ENCODE results near the gene GPR153. TPM values are rescaled to one million over a fixed set of nuclear protein-coding genes. Genes with fewer than 3 reads are reported as not detected.
"Not testable (repeated sequence)": the region's sequence is repeated elsewhere in the genome, so short reads cannot be mapped to it uniquely, and the experiment has no call there.

Gene GPR153
- total RNA-seq, 1 donor from 2014 or later, result 3.0 TPM

DNA sequence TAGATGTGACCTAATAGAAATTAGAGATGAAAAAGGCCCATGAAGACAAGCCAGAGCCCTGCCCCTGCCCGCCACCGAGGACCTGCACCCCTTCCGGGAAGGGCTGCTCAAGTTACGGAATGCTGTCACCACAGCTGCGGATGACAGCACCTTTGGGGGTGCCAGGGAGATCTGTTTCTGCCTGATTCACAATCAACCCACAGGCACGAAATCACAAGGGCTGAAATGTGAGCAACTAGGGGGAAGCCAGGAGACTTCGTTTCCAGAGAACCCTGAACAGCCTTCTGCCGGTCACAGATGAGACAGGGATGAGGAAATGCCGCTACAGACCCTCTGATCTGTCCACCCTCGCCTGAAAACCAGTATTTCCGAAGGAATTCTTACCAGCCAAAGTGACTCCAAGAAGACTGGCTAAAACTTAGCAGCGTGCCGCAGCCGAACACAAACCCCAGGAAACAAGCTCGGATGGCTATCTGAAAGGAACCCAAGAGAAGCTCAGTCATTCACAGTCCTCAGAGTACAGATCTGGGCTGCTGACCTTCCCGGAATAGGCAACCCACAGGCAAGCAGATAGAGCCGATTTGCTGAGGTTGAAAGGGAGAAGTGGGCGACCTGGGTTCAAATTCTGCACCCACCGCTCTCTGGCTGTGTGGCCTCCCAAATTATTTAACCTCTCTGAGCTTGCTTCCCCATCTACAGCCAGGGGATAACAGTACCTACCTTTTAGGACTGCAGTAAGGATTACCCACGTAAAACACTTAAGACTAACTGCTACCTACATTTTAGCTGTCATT, 26.2 kb downstream of the GPR153 start:
- peak in 1 of 2 donors; percentile 29 for DNase-seq (ENCODE audit: low read depth in 2 of 2)

DNA sequence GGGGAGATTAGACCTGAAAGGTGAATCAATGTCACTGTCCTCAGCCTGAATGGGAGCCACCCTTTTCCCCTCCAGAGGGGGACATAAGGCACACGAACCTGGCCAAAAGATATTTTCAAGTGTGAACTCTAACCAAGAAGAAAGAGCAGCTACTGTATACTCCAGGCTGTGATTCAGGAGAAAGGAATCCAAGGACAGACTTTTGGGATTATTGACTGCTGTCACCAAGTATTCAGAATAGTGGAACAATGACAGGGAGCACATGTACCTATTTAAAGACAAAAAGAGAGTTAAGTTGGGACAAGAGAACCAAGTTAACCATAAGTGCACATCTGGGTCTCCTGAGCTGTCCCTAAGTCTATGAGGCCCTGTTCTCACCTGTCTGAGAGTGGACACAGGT, 27.5 kb downstream of the GPR153 start:
- no peak for DNase-seq (ENCODE audit: low read depth in 2 of 2)

DNA sequence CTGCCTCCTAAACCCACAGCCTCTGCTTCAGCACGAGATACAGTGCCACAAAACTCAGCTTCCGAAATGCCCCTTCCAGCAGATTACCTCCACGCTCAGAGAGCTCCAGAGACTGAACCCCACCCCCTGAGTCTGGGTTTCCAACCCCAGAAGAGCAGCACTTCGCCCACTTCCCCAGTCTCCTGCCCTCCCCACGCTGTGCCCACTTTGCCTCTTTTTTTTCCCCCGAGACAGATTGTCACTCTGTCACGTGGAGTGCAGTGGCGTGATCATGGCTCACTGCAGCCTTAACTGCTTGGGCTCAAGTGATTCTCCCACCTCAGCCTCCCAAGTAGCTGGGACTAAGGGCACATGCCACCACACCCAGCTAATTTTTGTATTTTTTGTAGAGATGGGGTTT, 35.2 kb downstream of the GPR153 start:
- DNase-seq (ENCODE audit: low read depth in 2 of 2), result no peak

DNA sequence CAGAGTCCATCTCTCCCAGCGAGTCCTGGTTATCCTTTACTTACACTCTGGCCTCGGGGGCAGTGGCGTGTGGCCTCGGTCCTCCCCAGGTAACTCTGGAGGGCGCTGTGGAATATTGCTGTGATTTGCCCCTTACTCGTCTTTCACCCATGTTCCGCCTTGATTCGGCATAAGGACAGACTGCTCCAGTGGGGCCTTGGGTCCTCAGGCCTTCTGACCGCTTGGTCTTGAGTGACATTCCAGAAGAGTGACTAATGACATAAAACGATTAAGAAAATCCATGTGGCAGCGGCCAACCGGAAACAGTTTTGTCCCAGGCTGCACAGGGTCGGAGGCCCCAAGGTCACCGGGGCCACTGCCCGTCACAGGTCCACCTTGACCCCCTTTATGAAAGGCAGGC, 36.2 kb downstream of the GPR153 start:
- no peak for DNase-seq (ENCODE audit: low read depth in 2 of 2)

DNA sequence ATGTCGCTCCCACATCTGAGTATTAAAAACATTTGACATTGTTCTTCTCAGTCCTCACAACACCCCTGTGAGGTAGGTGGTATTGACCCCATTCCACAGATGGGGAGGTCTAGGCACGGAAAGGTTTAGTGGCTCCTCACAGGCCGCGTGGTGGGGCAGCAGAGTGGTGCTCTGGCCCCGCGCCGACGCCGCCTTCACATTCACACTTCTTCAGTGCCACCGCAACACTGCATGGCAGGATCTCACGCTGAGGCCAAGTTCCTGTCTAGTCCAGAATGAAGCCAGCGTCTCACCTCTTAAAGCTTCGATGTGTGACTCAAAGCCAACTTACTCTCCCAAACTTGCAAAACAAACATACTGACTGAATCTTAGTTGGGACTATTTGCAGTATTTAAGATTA, 37.3 kb downstream of the GPR153 start:
- DNase-seq (ENCODE audit: low read depth in 2 of 2), result no peak

DNA sequence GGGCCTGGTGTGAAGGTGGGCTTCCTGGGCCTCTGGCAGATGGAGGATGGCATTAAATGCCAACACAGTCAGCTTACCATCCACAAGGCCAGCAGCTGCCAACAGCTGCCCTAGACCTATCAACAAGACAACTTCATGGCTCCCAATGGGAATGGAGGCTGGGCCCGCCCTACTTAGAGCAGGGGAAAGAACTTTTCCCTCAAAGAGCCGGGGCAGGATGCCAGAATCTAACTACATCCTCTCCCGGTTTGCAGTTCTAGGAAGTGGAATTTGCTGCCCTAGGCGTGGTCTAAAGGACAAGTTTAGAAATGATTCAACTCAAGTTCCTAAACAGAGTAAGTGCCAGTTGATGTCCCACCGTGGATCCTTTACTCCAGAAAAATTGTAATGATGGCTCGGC, 38.3 kb downstream of the GPR153 start:
- DNase-seq (ENCODE audit: low read depth in 2 of 2), result peak; percentile 61 to 63

DNA sequence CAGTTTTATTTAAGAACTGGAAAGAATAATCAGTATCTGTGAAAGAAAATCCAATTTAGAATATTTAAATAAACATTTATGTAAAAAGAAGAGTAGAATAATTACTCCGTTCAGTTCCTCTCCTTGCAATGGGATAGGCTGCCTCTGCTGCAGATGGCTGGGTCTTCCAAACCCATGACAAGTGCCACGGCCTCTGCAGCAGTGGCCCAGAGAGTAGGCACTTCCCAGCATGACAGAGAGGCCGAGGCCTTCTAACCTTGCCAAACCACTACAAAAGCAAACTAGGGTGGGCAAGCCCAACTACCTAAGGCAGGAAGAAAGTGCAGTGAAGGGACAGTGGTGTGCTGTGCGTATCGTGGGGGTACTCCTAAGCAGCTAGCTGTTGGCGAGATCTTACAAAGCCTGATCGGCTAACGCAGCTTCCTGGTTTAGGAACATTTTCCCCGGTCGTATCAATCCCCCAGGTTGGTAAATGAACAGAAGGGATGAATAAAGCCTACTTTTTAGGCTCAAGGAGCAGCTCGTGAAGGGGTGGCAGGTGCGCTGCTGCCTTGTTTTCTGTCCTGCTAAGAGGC, 39.6 kb downstream of the GPR153 start:
- DNase-seq (ENCODE audit: low read depth in 2 of 2), result no peak

DNA sequence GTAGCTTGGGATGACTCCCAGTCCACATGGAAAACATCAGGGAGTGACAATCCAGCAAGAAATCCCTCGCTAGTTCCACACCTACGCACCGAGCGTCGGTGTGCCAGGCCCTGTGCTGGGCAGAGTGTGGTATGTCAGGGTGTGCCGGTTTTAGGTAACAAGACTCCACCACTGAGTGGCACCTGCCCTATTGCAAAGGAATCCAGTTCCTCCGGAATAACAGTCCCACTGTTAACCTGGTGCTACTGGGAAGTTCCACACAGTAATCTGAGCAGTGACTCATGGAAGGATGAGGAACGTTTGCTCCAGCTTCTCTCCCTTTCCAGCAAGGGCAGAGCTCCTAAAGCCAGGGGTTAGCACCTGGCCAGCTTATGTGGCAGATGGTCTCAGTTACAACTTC, 40.7 kb downstream of the GPR153 start:
- no peak for DNase-seq (ENCODE audit: low read depth in 2 of 2)

DNA sequence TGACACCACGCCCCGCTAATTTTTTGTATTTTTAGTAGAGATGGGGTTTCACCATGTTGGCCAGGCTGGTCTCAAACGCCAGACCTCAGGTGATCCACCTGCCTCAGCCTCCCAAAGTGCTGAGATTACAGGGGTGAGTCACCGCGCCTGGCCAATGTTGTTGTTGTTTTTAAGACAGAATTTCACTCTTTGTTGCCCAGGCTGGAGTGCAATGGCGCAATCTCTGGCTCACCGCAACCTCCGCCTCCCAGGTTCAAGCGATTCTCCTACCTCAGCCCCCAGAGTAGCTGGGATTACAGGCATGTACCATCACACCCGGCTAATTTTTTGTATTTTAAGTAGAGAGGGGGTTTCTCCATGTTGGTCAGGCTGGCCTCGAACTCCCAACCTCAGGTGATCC, 41.3 kb downstream of the GPR153 start:
- DNase-seq (ENCODE audit: low read depth in 2 of 2), result not testable (repeated sequence)

DNA sequence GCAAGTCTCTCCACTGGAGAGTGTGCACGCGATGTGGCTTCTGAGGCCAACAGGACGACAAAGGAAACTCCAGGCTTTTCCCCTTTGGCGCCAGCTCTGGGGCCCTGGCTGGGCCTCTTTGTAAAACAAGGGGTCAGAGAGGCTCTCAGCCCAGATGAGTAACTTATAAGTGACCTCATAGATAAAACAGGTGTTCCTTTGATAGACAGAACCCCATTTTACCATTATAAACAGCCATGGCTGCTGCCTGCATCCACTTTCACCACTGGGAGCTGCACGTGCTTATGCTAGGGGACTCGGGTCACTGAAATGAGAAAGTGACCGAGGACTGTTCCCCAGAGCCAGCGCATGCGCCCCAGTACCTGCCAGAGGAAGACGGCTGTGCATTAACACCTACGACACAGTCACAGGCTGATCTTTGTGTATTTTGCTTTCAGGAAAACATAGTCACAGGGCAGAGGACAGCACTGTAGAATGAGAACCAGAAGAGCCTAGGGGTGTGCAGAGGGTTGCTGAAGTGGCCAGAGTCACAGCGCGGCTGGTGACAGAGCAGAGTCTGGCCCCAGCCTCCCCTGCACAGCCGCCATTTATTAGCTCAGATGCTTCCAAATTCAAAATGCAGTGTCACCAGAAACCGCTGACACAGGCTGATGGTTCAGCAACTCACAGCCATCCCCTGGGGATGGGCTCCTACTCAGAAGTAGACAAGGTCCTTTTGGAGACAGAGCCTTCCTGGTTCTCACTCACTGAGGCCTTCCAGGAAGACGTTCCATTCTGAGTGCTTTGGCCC, 42.3 kb downstream of the GPR153 start:
- DNase-seq (ENCODE audit: low read depth in 2 of 2), result peak in 1 of 2 donors; percentile 8

DNA sequence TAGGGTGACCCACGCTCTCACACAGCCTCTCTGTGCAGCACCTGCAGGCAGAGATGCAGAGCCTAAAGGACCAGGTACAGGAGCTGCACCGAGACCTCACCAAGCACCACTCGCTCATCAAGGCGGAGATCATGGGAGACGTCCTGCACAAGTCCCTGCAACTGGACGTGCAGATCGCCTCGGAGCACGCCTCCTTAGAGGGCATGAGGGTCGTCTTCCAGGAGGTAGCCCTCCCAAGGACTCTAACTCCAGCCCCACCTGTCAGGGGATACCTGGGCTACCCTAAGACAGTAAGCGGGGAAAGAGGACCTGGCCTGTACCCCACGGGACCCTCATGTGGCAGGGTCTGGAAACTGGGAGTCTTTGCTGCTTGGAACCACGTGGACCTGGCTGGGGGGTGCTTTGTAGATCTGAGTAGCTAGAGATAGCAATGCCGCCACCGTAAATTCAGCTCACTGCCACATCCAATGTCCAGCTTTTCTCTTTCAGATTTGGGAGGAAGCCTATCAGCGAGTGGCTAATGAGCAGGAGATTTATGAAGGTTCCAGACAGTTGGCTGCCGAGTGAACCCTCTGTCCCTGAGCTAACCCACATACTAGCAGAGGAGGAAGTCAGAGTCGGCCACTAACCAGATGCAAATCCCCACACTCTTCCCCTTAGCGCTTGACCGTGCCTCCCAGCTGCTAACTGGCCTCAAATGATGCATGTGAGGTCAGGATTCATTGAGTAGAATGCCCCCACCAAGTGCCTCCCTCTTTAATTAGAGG, 48.5 kb downstream of the GPR153 start:
- no peak for DNase-seq (ENCODE audit: low read depth in 2 of 2)

DNA sequence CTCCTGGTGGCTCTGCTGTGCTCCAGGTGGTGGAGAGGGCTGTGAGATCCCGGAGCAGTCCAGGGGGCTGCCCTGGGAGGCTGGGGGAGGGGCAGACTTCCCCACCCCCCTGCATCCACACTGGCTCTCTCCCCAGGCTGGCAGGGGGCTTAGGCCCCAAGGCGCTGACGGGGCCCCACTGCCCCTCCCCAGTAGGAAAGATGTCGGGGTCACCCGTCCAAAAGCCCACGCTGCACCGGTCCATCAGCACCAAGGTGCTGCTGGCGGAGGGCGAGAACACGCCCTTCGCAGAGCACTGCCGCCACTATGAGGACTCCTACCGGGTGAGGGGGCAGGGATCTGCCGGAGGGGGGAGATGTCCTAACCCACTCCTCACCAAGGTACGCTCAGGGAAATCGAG, 49.2 kb downstream of the GPR153 start:
- DNase-seq (ENCODE audit: low read depth in 2 of 2), result no peak

DNA sequence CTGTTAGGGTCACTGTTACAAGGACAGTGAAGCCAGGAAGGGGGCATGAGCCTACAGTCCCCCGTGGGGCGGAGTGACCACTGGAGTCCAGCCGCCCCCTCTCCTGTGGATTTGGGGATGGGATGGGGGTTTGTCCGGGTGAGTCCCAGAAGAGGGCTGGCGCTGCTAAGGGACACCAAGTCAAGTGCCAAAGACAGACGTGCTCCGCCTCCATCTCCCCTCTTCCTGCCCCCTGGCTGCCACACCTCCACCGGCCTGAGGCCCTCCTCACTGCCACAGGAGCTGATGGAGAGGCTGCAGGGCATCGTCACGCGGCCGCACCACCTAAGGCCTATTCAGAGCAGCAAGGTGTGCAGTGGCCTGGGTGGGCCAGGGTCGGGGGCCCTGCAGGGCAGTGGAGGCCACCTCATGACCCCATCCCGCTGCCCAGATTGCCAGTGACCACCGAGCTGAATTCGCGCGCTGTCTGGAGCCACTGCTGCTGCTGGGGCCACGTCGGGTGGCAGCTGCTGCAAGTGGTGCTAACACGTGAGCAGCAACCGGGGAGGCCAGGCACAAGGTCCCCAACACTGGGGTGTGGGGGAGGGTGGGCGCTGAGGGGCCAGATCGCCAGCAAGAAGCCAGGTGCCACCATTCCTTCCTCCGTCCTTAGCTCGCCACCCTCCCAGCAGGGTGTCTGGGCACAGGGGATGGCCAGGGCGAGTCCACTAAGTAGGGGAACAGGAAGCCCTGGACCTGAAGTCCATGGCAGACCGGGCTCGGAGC, 50.1 kb downstream of the GPR153 start:
- DNase-seq (ENCODE audit: low read depth in 2 of 2), result no peak

DNA sequence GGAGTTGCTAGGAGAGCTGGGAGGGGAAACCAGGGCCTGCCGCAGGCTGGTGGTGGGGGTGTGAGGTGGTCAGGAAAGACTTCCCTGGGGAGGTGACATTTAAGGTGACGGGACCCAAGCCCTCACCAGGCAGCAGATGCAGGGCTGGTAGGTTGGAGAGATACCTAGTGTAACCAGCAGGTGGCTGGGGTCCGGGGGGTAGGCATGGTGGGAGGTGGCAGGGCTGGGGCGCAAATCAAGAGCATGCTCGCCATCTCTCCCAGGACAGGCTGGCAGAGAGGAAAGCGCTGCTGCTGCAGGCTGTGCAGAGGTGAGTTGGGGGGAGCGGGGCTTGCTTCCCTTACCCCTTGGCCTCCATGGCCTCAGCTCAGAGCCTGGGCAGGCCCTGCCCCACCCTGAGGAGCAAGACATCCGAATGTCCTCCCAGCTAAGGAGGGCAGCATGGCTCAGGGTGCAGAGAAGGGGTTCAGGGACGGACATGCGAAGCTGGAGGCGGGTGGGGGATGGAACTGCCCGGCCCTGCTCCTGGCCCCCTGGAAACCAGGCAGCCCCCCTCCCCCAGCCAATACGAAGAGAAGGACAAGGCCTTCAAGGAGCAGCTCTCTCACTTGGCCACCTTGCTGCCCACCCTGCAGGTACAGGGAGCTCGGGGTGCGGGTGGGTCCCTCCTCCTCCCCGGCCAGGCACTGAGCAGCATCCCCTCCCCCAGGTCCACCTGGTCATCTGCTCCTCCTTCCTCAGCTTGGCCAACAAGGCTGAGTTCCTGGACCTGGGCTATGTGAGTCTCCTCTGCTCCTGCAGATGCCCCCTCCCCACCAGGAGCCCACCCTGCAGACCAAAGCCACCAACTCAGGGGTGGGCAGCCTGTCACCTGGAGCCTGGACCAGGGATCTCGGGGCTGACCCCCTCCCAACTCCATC, 51.0 kb downstream of the GPR153 start:
- DNase-seq (ENCODE audit: low read depth in 2 of 2), result no peak

DNA sequence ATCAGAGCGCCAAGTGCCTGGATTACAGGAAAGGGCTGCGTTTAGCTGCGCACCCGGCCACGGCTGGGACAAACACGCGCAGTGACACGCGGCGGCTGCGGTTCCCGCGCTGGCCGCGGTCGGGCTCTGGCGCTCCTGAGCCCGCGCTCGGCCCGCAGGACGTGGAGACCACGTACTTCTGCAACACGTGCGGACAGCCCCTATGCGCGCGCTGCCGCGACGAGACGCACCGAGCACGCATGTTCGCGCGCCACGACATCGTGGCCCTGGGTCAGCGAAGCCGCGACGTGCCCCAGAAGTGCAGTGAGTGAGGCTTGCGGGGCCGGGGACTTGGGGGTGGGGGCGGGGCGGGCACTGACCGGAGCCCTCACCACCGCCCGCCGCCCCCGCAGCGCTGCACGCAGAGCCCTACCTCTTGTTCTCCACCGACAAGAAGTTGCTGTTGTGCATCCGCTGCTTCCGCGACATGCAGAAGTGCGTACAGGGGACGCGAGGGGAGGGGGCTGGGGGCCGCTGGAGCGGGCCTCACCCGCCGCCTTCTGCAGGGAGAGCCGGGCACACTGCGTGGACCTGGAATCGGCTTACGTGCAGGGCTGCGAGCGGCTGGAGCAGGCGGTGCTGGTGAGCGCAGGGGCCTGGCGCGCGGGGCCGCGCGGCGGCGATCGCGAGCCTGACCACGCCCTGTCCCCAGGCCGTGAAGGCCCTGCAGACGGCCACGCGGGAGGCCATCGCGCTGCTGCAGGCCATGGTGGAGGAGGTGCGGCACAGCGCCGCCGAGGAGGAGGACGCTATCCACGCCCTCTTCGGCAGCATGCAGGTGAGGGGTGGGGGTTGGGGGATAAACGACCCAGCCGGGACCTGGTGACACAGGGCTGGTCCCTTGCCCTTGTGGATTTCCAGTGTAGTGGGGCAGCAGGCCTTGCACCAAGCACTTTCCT, 51.9 kb downstream of the GPR153 start:
- DNase-seq (ENCODE audit: low read depth in 2 of 2), result peak; percentile 68 to 81

DNA sequence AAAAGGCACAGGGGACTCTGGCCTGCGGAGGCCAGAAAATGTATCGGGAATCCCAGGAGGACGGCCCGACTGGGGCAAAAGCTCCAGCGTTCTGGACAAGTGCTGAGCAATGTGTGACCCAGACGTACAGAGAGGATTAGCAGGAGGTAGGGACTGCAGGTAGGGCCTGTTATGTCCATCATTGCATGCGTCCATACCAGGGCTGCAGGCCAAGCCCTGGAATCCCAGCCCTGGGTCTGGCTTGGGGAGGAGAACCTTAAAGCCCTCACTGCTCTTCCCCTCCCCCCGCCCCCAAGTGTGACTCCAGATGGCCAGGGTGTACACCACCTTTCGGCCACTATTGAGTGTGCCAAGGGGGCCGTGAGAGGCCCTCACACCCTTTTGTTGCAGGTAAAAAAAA, 53.0 kb downstream of the GPR153 start:
- DNase-seq (ENCODE audit: low read depth in 2 of 2), result no peak

DNA sequence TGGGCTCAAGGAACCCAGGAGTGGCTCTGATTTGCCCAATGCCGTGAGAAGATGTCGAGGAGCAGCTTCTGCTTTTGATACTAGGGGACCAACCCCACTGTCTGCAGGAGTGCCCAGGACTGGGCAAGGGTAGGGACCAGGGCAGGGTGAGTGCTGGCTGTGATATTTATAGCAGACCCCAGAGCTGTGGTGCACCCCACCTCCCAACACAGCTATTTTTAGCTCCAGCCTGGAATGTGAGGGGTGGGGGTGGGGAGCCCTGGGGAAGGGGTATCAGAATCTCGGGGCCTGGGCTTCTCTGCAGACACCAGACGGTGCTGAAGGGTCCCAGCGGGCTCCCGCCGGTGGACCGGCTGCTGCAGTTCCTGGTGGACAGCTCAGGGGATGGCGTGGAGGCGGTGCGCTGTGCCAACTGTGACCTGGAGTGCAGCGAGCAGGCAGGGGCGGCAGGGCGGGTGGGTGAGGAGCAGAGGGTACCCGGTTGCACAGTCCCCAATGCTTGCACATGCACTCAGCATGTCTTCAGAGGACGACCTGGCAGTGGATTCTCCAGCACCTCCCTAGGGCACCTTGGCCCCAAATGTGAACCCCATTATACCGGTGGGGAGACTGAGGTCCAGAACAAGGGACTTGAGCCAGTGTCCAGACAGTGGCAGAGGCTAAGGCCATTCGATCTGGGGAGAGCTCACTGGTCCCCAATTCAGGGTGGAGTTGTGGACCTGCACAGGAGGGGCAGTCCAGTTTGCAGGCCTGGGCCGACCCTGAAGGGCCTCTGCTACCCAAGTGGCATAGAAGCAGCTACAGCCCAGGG, 53.6 kb downstream of the GPR153 start:
- DNase-seq (ENCODE audit: low read depth in 2 of 2), result no peak

DNA sequence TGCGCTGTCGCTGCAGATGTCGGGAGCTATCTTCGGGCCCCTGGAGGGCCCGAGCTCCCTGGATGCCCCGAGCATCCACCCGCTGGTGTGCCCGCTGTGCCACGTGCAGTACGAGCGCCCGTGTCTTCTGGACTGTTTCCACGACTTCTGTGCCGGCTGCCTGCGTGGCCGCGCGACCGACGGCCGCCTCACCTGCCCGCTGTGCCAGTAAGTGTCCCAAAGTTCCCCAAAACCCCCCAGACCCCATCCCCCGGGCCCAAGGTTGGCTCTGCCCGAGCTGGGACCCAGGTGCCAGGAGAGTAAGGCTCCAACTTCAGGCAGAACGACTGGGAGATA, 54.4 kb downstream of the GPR153 start:
- DNase-seq (ENCODE audit: low read depth in 2 of 2), result no peak

Measured in lung microvascular endothelial cell (primary cell).